Measurements from ENCODE around the gene SCN11A.

GRCh38 chr3:39064646-39065045, 12.9 kb upstream of the SCN11A start:
- TF ChIP-seq, protein P1, sequence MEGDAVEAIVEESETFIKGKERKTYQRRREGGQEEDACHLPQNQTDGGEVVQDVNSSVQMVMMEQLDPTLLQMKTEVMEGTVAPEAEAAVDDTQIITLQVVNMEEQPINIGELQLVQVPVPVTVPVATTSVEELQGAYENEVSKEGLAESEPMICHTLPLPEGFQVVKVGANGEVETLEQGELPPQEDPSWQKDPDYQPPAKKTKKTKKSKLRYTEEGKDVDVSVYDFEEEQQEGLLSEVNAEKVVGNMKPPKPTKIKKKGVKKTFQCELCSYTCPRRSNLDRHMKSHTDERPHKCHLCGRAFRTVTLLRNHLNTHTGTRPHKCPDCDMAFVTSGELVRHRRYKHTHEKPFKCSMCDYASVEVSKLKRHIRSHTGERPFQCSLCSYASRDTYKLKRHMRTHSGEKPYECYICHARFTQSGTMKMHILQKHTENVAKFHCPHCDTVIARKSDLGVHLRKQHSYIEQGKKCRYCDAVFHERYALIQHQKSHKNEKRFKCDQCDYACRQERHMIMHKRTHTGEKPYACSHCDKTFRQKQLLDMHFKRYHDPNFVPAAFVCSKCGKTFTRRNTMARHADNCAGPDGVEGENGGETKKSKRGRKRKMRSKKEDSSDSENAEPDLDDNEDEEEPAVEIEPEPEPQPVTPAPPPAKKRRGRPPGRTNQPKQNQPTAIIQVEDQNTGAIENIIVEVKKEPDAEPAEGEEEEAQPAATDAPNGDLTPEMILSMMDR (IDR thresholded peaks at IDR 0.05; ENCODE audit: insufficient read depth, low read depth, low read length), result no peak
- TF ChIP-seq EZH2 (IDR thresholded peaks at IDR 0.05; ENCODE audit: insufficient read depth, low read length), result no peak

Measured in astrocyte (in vitro differentiated cells and primary cell).